Measurements from ENCODE around the gene MSANTD3.
"Not testable (repeated sequence)": the region's sequence is repeated elsewhere in the genome, so short reads cannot be mapped to it uniquely, and the experiment has no call there.

MSANTD3 gene

GRCh38 chr9:100413839-100414420, 13.0 kb upstream of the MSANTD3 start:
- no peak for DNase-seq (ENCODE audit: low read depth)
- TF ChIP-seq, protein P1, sequence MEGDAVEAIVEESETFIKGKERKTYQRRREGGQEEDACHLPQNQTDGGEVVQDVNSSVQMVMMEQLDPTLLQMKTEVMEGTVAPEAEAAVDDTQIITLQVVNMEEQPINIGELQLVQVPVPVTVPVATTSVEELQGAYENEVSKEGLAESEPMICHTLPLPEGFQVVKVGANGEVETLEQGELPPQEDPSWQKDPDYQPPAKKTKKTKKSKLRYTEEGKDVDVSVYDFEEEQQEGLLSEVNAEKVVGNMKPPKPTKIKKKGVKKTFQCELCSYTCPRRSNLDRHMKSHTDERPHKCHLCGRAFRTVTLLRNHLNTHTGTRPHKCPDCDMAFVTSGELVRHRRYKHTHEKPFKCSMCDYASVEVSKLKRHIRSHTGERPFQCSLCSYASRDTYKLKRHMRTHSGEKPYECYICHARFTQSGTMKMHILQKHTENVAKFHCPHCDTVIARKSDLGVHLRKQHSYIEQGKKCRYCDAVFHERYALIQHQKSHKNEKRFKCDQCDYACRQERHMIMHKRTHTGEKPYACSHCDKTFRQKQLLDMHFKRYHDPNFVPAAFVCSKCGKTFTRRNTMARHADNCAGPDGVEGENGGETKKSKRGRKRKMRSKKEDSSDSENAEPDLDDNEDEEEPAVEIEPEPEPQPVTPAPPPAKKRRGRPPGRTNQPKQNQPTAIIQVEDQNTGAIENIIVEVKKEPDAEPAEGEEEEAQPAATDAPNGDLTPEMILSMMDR (conservative IDR thresholded peaks at IDR 0.05; ENCODE audit: low read depth, low read length): no peak
- H3K4me3 ChIP-seq (ENCODE audit: low read depth, low read length): no peak overlapping the region

- H3K4me3 ChIP-seq (ENCODE audit: low read depth, low read length): no peak overlapping the region
- TF ChIP-seq, protein P1 (conservative IDR thresholded peaks at IDR 0.05; ENCODE audit: low read depth, low read length): no peak
- DNase-seq (ENCODE audit: low read depth): no peak
Measured at GRCh38 chr9:100417815-100418214, 9.1 kb upstream of the MSANTD3 start.

DNA sequence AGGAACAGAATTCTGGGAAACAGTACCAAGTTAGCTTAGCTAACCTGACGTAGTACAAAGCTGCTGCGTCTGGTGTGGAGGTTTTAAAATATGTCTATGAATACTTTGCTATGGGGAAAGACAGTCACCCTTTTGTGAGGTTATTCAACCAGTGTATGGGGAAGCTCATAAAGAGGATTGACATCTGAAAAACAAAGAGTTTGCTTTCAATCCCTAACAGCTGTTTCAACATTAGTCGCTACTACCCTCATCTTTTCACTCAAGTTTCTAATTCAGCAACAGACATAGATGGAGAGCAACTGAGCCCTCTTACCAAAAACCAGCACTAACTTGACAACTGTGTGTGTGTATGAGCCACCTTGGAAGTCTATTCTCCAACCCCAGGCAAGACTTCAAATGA, 7.8 kb upstream of the MSANTD3 start:
- no peak for DNase-seq (ENCODE audit: low read depth)
- no peak overlapping the region for H3K4me3 ChIP-seq (ENCODE audit: low read depth, low read length)
- TF ChIP-seq, protein P1 (conservative IDR thresholded peaks at IDR 0.05; ENCODE audit: low read depth, low read length): no peak

GRCh38 chr9:100421116-100421515, 5.8 kb upstream of the MSANTD3 start:
- H3K4me3 ChIP-seq (ENCODE audit: low read depth, low read length): not testable (repeated sequence)
- DNase-seq (ENCODE audit: low read depth): peak; percentile 45

DNA sequence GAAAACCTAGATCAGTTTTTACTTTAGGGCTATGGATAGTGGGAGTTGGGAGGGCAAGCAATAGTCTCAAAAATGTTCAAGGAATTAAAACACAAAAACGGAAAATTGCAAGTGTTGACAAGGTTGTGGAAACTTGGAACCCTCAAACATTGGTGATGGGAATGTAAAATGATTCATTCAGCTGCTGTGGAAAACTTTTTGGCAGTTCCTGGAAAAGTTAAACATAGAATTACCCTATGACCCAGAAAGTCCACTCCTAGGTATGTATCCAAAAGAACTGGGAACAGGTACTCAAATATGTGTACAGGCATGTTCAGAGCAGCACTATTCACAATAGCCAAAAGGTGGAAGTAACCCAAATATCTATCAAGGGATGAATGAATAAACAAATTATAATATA, 1.2 kb upstream of the MSANTD3 start:
- no peak for DNase-seq (ENCODE audit: low read depth)
- no peak overlapping the region for H3K4me3 ChIP-seq (ENCODE audit: low read depth, low read length)
- TF ChIP-seq, protein P1 (conservative IDR thresholded peaks at IDR 0.05; ENCODE audit: low read depth, low read length): no peak

- no peak for DNase-seq (ENCODE audit: low read depth)
- H3K4me3 ChIP-seq (ENCODE audit: low read depth, low read length): peak overlapping the region; percentile 67
- TF ChIP-seq, protein P1 (conservative IDR thresholded peaks at IDR 0.05; ENCODE audit: low read depth, low read length): no peak
Measured at GRCh38 chr9:100426189-100426529, 784 bp upstream of the MSANTD3 start.

DNA sequence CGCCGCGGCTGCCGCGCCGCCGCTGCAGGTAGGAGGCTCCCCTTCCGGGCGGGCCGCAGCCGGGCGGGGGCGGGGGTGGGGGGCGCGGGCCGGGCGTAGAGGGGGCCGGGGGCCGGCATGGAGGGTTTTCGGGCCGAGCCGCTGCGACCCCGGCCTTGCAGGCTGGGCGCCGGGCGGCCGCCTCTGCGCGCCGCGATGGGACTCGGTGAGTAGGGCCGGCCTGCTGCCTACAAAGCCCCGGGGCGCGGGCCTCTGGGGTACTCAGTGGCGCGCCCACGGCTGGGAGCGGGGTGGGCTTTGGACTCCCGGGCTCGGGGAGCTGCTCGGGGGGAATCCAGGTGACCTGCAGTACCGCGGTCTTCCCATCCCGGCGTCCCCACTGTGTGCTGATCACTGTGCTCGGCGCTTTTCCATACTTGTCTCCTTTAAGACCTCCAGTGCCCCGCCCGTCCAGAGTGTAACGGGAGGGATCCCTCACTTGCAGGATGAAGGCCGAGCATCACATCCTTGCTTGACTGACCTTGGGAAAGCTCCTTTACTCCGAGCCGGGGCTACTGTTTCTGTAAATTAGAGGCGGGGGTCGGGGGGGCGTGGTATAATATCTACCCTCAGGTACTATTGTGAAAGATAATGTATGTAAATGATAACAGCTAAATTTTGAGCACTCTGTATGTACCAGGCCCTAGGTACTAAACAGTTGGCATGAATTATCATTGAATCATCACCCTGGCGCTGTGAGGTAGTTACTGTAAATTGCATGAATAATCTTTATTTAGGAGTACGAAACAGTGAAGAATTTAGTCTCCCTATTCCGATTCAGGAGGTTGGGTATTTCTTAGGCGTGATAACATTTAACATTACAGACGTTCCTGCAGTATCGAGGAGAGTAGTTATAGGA, 672 bp downstream of the MSANTD3 start:
- TF ChIP-seq, protein P1 (conservative IDR thresholded peaks at IDR 0.05; ENCODE audit: low read depth, low read length): no peak
- DNase-seq (ENCODE audit: low read depth): peak; percentile 66
- H3K4me3 ChIP-seq (ENCODE audit: low read depth, low read length): peak overlapping the region; percentile 67
